ENCODE data around the gene UBE3A. TPM values are rescaled to one million over a fixed set of nuclear protein-coding genes. Genes with fewer than 3 reads are reported as not detected.

UBE3A gene
- total RNA-seq, 1 experiment from 2014 or later, result 104 TPM

DNA sequence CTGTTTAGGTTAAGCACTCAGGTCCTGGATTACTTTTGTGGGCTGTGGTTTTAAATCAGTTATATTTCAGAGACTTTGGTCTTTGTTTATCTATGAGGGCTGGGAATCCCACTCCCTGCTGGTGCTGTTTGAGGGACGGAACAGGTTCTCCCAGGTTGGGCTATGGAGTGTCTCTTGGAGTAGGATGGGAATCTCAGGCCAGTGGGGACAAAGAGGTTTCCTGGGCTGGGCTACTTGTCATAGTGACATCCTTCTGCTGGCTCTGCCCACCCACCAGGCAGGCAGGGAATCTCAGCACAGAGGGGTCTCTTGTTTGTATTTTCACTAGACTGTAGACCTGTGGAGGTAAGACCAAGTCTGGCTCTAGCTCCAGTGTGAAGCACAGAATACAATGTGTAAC, 47.2 kb upstream of the UBE3A start:
- ChIA-PET POLR2A (no interaction called here), RAD21 (ENCODE audit: low non-redundant PET in 1 of 2, low total read pairs in 2 of 2, uncharacterized antibody in 2 of 2, unreplicated experiment in 2 of 2) (no interaction called here), CTCF (no interaction called here)
- DNase-seq (ENCODE audit: low read depth, low spot score) (no peak), ATAC-seq (no peak)
- no peak overlapping the region for H3K9ac ChIP-seq (ENCODE audit: low read length)
- H3K9me2 ChIP-seq (ENCODE audit: insufficient read depth), result no peaks in the 10 kb centered on the region
- no peaks in the 10 kb centered on the region for H3K9me3 ChIP-seq (ENCODE audit: control insufficient read depth in 1 of 2, insufficient read depth in 1 of 2, low read depth in 1 of 2, low read length in 2 of 2)
- intact Hi-C loops (cut with micrococcal nuclease), result no loop called here
- no peaks in the 10 kb centered on the region for H3K27me3 ChIP-seq (ENCODE audit: insufficient read depth, low read length)
- H4K20me1 ChIP-seq (ENCODE audit: insufficient read depth), result no peaks in the 10 kb centered on the region
- no peaks in the 10 kb centered on the region for H3K79me2 ChIP-seq (ENCODE audit: insufficient read depth, low read length)
- TF ChIP-seq ELF1 (IDR thresholded peaks at IDR 0.05; ENCODE audit: borderline replicate concordance, low read depth) (no peak), JUND (IDR thresholded peaks at IDR 0.05) (no peak), EZH2phosphoT487 (IDR thresholded peaks at IDR 0.05; ENCODE audit: borderline replicate concordance) (no peak), POLR2AphosphoS5 (IDR thresholded peaks at IDR 0.05; ENCODE audit: low read depth, low read length) (no peak), RAD21 (IDR thresholded peaks at IDR 0.05; ENCODE audit: low read depth) (no peak), EGR1 (IDR thresholded peaks at IDR 0.05; ENCODE audit: low read depth) (no peak), CEBPB (IDR thresholded peaks at IDR 0.05; ENCODE audit: low read depth) (no peak)
- TF ChIP-seq, protein P1, sequence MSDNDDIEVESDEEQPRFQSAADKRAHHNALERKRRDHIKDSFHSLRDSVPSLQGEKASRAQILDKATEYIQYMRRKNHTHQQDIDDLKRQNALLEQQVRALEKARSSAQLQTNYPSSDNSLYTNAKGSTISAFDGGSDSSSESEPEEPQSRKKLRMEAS (IDR thresholded peaks at IDR 0.05), result no peak
- TF ChIP-seq, protein P2, sequence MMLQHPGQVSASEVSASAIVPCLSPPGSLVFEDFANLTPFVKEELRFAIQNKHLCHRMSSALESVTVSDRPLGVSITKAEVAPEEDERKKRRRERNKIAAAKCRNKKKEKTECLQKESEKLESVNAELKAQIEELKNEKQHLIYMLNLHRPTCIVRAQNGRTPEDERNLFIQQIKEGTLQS (IDR thresholded peaks at IDR 0.05), result no peak
- TF ChIP-seq, protein P3, sequence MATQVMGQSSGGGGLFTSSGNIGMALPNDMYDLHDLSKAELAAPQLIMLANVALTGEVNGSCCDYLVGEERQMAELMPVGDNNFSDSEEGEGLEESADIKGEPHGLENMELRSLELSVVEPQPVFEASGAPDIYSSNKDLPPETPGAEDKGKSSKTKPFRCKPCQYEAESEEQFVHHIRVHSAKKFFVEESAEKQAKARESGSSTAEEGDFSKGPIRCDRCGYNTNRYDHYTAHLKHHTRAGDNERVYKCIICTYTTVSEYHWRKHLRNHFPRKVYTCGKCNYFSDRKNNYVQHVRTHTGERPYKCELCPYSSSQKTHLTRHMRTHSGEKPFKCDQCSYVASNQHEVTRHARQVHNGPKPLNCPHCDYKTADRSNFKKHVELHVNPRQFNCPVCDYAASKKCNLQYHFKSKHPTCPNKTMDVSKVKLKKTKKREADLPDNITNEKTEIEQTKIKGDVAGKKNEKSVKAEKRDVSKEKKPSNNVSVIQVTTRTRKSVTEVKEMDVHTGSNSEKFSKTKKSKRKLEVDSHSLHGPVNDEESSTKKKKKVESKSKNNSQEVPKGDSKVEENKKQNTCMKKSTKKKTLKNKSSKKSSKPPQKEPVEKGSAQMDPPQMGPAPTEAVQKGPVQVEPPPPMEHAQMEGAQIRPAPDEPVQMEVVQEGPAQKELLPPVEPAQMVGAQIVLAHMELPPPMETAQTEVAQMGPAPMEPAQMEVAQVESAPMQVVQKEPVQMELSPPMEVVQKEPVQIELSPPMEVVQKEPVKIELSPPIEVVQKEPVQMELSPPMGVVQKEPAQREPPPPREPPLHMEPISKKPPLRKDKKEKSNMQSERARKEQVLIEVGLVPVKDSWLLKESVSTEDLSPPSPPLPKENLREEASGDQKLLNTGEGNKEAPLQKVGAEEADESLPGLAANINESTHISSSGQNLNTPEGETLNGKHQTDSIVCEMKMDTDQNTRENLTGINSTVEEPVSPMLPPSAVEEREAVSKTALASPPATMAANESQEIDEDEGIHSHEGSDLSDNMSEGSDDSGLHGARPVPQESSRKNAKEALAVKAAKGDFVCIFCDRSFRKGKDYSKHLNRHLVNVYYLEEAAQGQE (IDR thresholded peaks at IDR 0.05; ENCODE audit: low read depth), result no peak
- no peak overlapping the region for H3K4me3 ChIP-seq (replicated peaks in 1 of 2; ENCODE audit: low read depth in 1 of 2, low read length in 2 of 2)
- no peak overlapping the region for H3K4me2 ChIP-seq (ENCODE audit: low read length)
- no peak overlapping the region for H3K27ac ChIP-seq (ENCODE audit: low read depth, low read length)
- H3K36me3 ChIP-seq (ENCODE audit: control insufficient read depth in 1 of 2, insufficient read depth in 2 of 2, low read length in 2 of 2), result no peaks in the 10 kb centered on the region
- BruUV-seq (replicated peaks), result no TSS peak
- H2AFZ ChIP-seq (ENCODE audit: low read depth, low read length, poor library complexity, severe bottlenecking), result no peak overlapping the region
- 0 out of 4 replicates have a peak, but pooled peaks cover 0 to 3% of the 10 kb centered on the region in 2 experiments for H3K4me1 ChIP-seq (ENCODE audit: control insufficient read depth in 1 of 2, insufficient read depth in 2 of 2, low read length in 2 of 2)
